Astrocyte of the hippocampus (primary cell): ENCODE data around the gene TADA2B.

Source experiments
- DNase-seq: peaks from one replicate; pipeline ENCODE4 v3.0.0; 2011; ENCODE audit warnings: low read depth, low spot score

The TADA2B gene

GRCh38 chr4:7043284-7044136 lies at the start of gene TADA2B:
TADA2B (plus strand) TSS chr4:7043372; CDS start chr4:7043580, 208 bp downstream.
- peak; percentile 69 for DNase-seq

- no peak for DNase-seq
Observed at GRCh38 chr4:6996481-6996880, 46.7 kb upstream of the TADA2B start.

GRCh38 chr4:6999172-7000086 lies 43.7 kb upstream of the TADA2B start:
- no peak for DNase-seq

GRCh38 chr4:7000421-7001176 lies 42.6 kb upstream of the TADA2B start:
- no peak for DNase-seq

GRCh38 chr4:7001271-7001670 lies 41.9 kb upstream of the TADA2B start:
- DNase-seq = no peak

GRCh38 chr4:7002336-7002735 lies 40.8 kb upstream of the TADA2B start:
- DNase-seq = no peak

- DNase-seq = no peak
Observed at GRCh38 chr4:7003176-7003878, 39.8 kb upstream of the TADA2B start.

GRCh38 chr4:7003879-7004240 lies 39.3 kb upstream of the TADA2B start:
- DNase-seq = no peak

- peak; percentile 75 for DNase-seq
Observed at GRCh38 chr4:7004331-7004730, 38.8 kb upstream of the TADA2B start.

- DNase-seq = no peak
Observed at GRCh38 chr4:7005571-7005970, 37.6 kb upstream of the TADA2B start.

GRCh38 chr4:7006411-7006810 lies 36.8 kb upstream of the TADA2B start:
- DNase-seq = peak; percentile 44

- no peak for DNase-seq
Observed at GRCh38 chr4:7007142-7007907, 35.8 kb upstream of the TADA2B start.

GRCh38 chr4:7007944-7008343 lies 35.2 kb upstream of the TADA2B start:
- no peak for DNase-seq

GRCh38 chr4:7009564-7009963 lies 33.6 kb upstream of the TADA2B start:
- DNase-seq = no peak

- DNase-seq = no peak
Observed at GRCh38 chr4:7013175-7013574, 30.0 kb upstream of the TADA2B start.

GRCh38 chr4:7014815-7015214 lies 28.4 kb upstream of the TADA2B start:
- no peak for DNase-seq

GRCh38 chr4:7015383-7016035 lies 27.7 kb upstream of the TADA2B start:
- no peak for DNase-seq

GRCh38 chr4:7016086-7016485 lies 27.1 kb upstream of the TADA2B start:
- DNase-seq = no peak

- DNase-seq = no peak
Observed at GRCh38 chr4:7016512-7016911, 26.7 kb upstream of the TADA2B start.

GRCh38 chr4:7017446-7018048 lies 25.6 kb upstream of the TADA2B start:
- no peak for DNase-seq
